MCF 10A (cell line): Measurements from ENCODE around the gene IFI27. TPM values are rescaled to one million over a fixed set of nuclear protein-coding genes. Genes with fewer than 3 reads are reported as not detected.
A peak's percentile ranks its signal among the peaks of the same experiment; 100 is the strongest.

Source experiments
- BruUV-seq: library from RNA; stranded (reverse); fragments of 400-500 nt; replicated peaks from 2 replicates; lab custom pipeline; 2021; lab: Mats Ljungman, UMichigan
- CTCF ChIA-PET: fragments of 300-600 bp; sonication (Branson Sonifier 250); formaldehyde crosslinking; extraction: SDS; loops from one replicate; lab custom pipeline; 2021; ENCODE audit warnings: antibody characterized with exemption, inconsistent platforms; lab: Yijun Ruan, JAX
- POLR2A ChIA-PET: fragments of 300-600, 350-650 bp; sonication (Branson Sonifier 250); formaldehyde crosslinking; extraction: SDS; loops from one replicate; lab custom pipeline; 2020; ENCODE audit warnings: antibody characterized with exemption, inconsistent platforms; lab: Yijun Ruan, JAX
- DNase-seq: peaks from one replicate; pipeline ENCODE4 v3.0.0-alpha.2; 2018; ENCODE audit not compliant: unreplicated experiment
- H3K27ac Mint-ChIP-seq: one replicate; pipeline ENCODE4 v1.8.0; 2022; ENCODE audit warnings: mild to moderate bottlenecking, low read depth, mixed read lengths; ENCODE audit not compliant: unreplicated experiment
- H3K27me3 Mint-ChIP-seq: one replicate; pipeline ENCODE4 v1.8.0; 2022; ENCODE audit warnings: mixed read lengths; ENCODE audit not compliant: insufficient read depth, unreplicated experiment
- H3K36me3 Mint-ChIP-seq: one replicate; pipeline ENCODE4 v1.8.0; 2022; ENCODE audit warnings: mild to moderate bottlenecking, moderate library complexity, mixed read lengths; ENCODE audit not compliant: insufficient read depth, unreplicated experiment
- H3K4me1 Mint-ChIP-seq: one replicate; pipeline ENCODE4 v1.8.0; 2022; ENCODE audit warnings: mixed read lengths; ENCODE audit not compliant: insufficient read depth, unreplicated experiment
- H3K4me3 Mint-ChIP-seq: one replicate; pipeline ENCODE4 v1.8.0; 2022; ENCODE audit warnings: mild to moderate bottlenecking, moderate library complexity, mixed read lengths; ENCODE audit not compliant: unreplicated experiment
- H3K9me3 Mint-ChIP-seq: one replicate; pipeline ENCODE4 v1.8.0; 2022; ENCODE audit warnings: mixed read lengths; ENCODE audit not compliant: unreplicated experiment
- intact Hi-C: fragments of 100-400 bp; cut with micrococcal nuclease; formaldehyde crosslinking; loops from 2 replicates; pipeline ENCODE4 v1.14.1; 2022
- total RNA-seq: library from RNA; stranded (reverse); gene quantifications from 2 replicates; pipeline ENCODE4 v1.2.3, GENCODE V29; 2022
- TF ChIP-seq, protein P1 (sequence below): fragments of 200-600 bp; IDR thresholded peaks from one replicate; pipeline ENCODE4 v1.8.0; 2022; ENCODE audit warnings: antibody characterized with exemption, mild to moderate bottlenecking; ENCODE audit not compliant: unreplicated experiment

The IFI27 gene
- total RNA-seq, 1 experiment from 2014 or later, result 0.63 TPM

DNA sequence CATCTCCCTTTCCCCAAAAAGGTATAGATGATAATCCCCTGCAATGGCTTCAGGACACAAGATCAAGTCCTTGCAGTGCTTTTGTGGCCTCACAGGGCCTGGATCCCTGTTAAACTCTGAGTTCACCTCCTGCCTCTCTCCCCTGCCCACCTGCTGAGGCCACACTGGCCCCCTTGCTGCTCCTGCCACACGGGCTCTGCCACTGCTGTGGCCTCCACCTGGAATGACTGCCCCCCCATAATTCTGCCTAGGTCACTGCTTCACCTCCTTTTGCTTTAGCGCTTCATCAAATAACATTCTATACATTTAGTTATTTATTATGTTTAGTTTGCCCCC lies 653 bp upstream of the IFI27 start:
- H3K4me3 Mint-ChIP-seq, result no peak overlapping the region
- no TSS peak for BruUV-seq
- no peaks in the 10 kb centered on the region for H3K9me3 Mint-ChIP-seq
- no peaks in the 10 kb centered on the region for H3K27me3 Mint-ChIP-seq
- TF ChIP-seq, protein P1, sequence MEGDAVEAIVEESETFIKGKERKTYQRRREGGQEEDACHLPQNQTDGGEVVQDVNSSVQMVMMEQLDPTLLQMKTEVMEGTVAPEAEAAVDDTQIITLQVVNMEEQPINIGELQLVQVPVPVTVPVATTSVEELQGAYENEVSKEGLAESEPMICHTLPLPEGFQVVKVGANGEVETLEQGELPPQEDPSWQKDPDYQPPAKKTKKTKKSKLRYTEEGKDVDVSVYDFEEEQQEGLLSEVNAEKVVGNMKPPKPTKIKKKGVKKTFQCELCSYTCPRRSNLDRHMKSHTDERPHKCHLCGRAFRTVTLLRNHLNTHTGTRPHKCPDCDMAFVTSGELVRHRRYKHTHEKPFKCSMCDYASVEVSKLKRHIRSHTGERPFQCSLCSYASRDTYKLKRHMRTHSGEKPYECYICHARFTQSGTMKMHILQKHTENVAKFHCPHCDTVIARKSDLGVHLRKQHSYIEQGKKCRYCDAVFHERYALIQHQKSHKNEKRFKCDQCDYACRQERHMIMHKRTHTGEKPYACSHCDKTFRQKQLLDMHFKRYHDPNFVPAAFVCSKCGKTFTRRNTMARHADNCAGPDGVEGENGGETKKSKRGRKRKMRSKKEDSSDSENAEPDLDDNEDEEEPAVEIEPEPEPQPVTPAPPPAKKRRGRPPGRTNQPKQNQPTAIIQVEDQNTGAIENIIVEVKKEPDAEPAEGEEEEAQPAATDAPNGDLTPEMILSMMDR, result no peak
- H3K36me3 Mint-ChIP-seq, result no peaks in the 10 kb centered on the region
- H3K27ac Mint-ChIP-seq, result no peak overlapping the region
- DNase-seq, result no peak
- ChIA-PET CTCF (interaction anchor here (0.6 kb wide), 1 partner anchor 73 kb away, joined by 3 read pairs; no protein-coding TSS in a partner anchor), POLR2A (interaction anchor here (0.6 kb wide), 1 partner anchor 77 kb away, joined by 3 read pairs; no protein-coding TSS in a partner anchor)
- intact Hi-C loops, result no loop called here
- peaks cover 29% of the 10 kb centered on the region for H3K4me1 Mint-ChIP-seq

DNA sequence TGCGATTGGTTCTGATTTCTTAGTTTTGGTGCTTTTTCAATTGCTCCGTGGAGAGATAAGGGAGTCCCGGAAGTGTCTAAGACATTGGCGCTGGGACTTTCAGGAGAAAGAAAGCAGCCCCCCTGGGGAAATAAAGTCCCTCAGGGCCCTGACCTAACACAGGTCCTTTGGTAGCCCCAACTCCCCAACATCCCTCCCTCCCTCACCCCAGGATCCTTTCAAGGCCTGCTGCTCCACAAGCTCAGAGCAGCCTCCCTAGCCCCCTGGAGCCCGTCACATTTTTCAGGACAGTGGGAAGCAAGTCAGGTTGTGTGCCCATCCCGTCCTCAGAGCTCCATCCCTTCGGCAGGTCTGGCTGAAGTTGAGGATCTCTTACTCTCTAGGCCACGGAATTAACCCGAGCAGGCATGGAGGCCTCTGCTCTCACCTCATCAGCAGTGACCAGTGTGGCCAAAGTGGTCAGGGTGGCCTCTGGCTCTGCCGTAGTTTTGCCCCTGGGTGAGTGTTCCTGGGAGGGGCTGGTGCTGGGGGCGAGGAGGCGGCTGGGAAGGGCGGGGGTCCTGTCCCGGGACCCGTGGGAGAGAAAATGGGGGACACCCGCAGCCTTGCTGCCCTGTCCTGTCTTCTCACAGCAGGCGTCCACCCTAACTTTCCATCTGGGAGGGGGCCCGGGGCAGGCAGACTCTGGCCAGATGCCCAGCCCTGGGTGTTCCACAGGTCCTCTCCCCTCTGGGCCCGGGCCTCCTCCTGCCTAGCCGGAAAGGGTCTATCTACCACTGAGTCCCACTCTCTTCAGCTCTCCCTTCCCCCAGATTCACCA lies 950 bp downstream of the IFI27 start:
- DNase-seq, result no peak
- BruUV-seq, result no TSS peak
- H3K4me3 Mint-ChIP-seq, result no peak overlapping the region
- TF ChIP-seq, protein P1, result no peak
- H3K4me1 Mint-ChIP-seq, result peaks cover 33% of the 10 kb centered on the region
- no peaks in the 10 kb centered on the region for H3K36me3 Mint-ChIP-seq
- H3K27me3 Mint-ChIP-seq, result no peaks in the 10 kb centered on the region
- H3K9me3 Mint-ChIP-seq, result no peaks in the 10 kb centered on the region
- no peak overlapping the region for H3K27ac Mint-ChIP-seq
- POLR2A ChIA-PET, result interaction anchor here (1.0 to 1.3 kb wide), 2 partner anchors 18 to 31 kb away, joined by 3 read pairs; partner anchors contain the start of gene IFI27L2
- intact Hi-C loops, result no loop called here
- CTCF ChIA-PET, result interaction anchor here (0.7 to 1.9 kb wide), 3 partner anchors 21 to 1006 kb away, joined by 3 to 4 read pairs (median 3); no protein-coding TSS in a partner anchor

DNA sequence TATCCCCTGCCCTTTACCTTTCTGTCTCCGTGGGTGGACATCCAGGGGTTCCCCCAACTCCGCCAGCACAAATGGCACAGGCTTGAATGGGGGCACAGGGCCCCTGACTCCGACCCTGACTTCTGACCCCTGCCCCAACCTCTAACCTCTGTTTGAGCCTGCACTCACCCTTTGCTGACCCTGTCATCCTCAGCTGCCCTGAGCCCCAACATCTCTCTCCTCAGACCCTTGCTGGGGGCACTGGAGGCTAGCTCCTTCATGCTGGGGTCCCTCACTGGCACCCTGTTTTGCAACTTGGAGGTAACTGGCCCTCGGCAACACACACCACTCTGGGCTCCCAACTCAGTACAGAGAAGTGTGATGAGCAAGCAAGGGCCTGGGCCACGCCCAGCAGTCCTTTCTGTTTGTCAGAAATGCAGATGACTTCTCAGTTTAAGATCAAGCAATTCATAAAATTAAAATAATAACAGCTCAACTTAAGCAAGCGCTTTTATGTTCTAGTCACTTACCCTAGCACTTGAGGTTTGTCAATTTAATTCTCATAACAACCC lies 2.1 kb downstream of the IFI27 start:
- Mint-ChIP-seq H3K9me3 (no peaks in the 10 kb centered on the region), H3K4me1 (peaks cover 33% of the 10 kb centered on the region), H3K27me3 (no peaks in the 10 kb centered on the region), H3K27ac (peak overlapping the region; percentile 26), H3K36me3 (no peaks in the 10 kb centered on the region), H3K4me3 (no peak overlapping the region)
- no peak for DNase-seq
- TF ChIP-seq, protein P1, result no peak
- BruUV-seq, result no TSS peak
- ChIA-PET POLR2A (no interaction called here), CTCF (interaction anchor here (1.1 to 1.9 kb wide), 2 partner anchors 20 to 74 kb away, joined by 3 to 4 read pairs; no protein-coding TSS in a partner anchor)
- intact Hi-C loops, result no loop called here

DNA sequence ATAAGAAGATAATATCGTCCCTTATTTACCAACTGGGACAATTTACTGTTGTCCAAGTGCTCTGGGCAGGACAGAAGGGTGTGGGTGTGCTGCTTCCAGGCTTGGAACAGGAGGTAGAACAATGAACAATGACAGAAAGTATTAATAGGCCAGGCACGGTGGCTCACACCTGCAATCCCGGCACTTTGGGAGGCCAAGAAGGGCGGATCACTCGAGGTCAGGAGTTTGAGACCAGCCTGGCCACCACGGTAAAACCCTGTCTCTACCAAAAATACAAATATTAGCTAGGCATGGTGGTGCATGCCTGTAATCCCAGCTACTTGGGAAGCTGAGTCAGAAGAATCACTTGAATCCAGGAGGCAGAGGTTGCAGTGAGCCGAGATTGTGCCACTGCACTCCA lies 2.5 kb downstream of the IFI27 start:
- no peak for DNase-seq
- Mint-ChIP-seq H3K4me1 (peaks cover 33% of the 10 kb centered on the region), H3K27ac (peak overlapping the region; percentile 26), H3K27me3 (no peaks in the 10 kb centered on the region), H3K4me3 (no peak overlapping the region), H3K9me3 (no peaks in the 10 kb centered on the region), H3K36me3 (no peaks in the 10 kb centered on the region)
- CTCF ChIA-PET, result interaction anchor here (1.1 to 1.9 kb wide), 2 partner anchors 19 to 75 kb away, joined by 3 to 4 read pairs; no protein-coding TSS in a partner anchor
- TF ChIP-seq, protein P1, result no peak
- POLR2A ChIA-PET, result no interaction called here
- intact Hi-C loops, result no loop called here
- BruUV-seq, result no TSS peak
